ENCODE results near the gene ABHD17C.

- TF ChIP-seq CTCF (IDR thresholded peaks at IDR 0.05; ENCODE audit: insufficient read depth, low read length) (no peak), POLR2AphosphoS5 (IDR thresholded peaks at IDR 0.05; ENCODE audit: low read depth) (no peak), GABPA (IDR thresholded peaks at IDR 0.05; ENCODE audit: low read depth) (no peak), SPI1 (IDR thresholded peaks at IDR 0.05; ENCODE audit: borderline replicate concordance, low read depth) (no peak)
- TF ChIP-seq, protein P1, sequence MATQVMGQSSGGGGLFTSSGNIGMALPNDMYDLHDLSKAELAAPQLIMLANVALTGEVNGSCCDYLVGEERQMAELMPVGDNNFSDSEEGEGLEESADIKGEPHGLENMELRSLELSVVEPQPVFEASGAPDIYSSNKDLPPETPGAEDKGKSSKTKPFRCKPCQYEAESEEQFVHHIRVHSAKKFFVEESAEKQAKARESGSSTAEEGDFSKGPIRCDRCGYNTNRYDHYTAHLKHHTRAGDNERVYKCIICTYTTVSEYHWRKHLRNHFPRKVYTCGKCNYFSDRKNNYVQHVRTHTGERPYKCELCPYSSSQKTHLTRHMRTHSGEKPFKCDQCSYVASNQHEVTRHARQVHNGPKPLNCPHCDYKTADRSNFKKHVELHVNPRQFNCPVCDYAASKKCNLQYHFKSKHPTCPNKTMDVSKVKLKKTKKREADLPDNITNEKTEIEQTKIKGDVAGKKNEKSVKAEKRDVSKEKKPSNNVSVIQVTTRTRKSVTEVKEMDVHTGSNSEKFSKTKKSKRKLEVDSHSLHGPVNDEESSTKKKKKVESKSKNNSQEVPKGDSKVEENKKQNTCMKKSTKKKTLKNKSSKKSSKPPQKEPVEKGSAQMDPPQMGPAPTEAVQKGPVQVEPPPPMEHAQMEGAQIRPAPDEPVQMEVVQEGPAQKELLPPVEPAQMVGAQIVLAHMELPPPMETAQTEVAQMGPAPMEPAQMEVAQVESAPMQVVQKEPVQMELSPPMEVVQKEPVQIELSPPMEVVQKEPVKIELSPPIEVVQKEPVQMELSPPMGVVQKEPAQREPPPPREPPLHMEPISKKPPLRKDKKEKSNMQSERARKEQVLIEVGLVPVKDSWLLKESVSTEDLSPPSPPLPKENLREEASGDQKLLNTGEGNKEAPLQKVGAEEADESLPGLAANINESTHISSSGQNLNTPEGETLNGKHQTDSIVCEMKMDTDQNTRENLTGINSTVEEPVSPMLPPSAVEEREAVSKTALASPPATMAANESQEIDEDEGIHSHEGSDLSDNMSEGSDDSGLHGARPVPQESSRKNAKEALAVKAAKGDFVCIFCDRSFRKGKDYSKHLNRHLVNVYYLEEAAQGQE (IDR thresholded peaks at IDR 0.05; ENCODE audit: insufficient replicate concordance, low read depth) = no peak
Observed at GRCh38 chr15:80752204-80752603, 57.1 kb downstream of the ABHD17C start.
